ENCODE data around the gene CCDC89.

The CCDC89 gene

GRCh38 chr11:85652786-85653447, 33.1 kb downstream of the CCDC89 start:
- DNase-seq (ENCODE audit: low read depth, low spot score), result no peak

- DNase-seq (ENCODE audit: low read depth, low spot score), result no peak
Observed at GRCh38 chr11:85651118-85651517, 34.9 kb downstream of the CCDC89 start.

- DNase-seq (ENCODE audit: low read depth, low spot score), result peak; percentile 79
Observed at GRCh38 chr11:85647604-85648299, 38.2 kb downstream of the CCDC89 start, which contains the start of gene TMEM126A. TSS of gene TMEM126A (plus strand) at chr11:85647967. CDS start at chr11:85650256, 2,289 bp downstream.

DNA sequence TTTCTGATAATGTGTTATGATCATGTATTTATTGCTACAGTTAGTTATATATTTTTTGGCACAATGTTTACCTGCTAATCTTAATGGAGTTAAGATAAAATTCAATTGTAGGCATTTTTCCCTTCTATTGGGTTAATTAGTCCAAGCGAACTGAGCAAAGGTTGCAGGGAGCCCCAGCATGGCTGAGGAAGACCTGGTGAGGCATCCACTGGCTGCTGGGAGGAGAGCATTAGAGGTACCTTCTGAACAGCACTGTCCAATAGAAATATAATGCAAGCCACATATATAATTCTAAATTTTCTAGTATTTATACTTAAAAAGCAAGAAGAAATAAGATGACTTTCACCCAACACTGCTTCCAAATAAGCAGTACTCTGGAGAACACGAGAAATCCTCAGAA, 38.9 kb downstream of the CCDC89 start:
- no peak for DNase-seq (ENCODE audit: low read depth, low spot score)

- no peak for DNase-seq (ENCODE audit: low read depth, low spot score)
Observed at GRCh38 chr11:85643191-85643614, 42.8 kb downstream of the CCDC89 start.

DNA sequence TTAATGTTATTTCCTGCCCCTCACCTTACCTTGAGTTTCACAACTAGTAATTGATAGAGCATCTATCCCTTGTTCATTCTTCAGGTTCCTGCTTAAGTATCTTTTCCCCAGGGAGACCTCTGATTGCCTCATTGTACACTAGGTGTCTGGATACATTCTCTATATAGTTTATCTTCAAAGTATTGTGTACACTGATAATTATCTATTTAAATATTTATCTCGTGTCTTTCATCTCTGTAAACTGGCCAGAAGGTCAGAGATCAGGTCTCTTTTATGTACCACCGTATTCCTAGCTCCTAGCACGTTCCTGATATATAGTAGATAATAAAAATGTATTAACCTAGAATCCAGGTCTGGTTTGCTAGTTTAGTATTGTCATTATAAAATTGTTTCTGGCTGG, 51.2 kb downstream of the CCDC89 start:
- DNase-seq (ENCODE audit: low read depth, low spot score), result no peak
